ENCODE measurements around the gene WIPF3.

- TF ChIP-seq RXRA (IDR thresholded peaks at IDR 0.05) (no peak), CTCF (IDR thresholded peaks at IDR 0.05; ENCODE audit: low read depth, low read length, missing input control) (no peak), RAD21 (IDR thresholded peaks at IDR 0.05) (no peak), SP1 (IDR thresholded peaks at IDR 0.05) (no peak), TAF1 (conservative IDR thresholded peaks at IDR 0.05) (no peak), REST (IDR thresholded peaks at IDR 0.05) (no peak), ATF3 (IDR thresholded peaks at IDR 0.05) (no peak), JUND (IDR thresholded peaks at IDR 0.05) (no peak), YY1 (IDR thresholded peaks at IDR 0.05) (no peak), ZBTB33 (IDR thresholded peaks at IDR 0.05) (no peak), GABPA (IDR thresholded peaks at IDR 0.05 in 1 of 2, conservative IDR thresholded peaks at IDR 0.05 in 1 of 2) (no peak), MAX (IDR thresholded peaks at IDR 0.05) (no peak)
Observed at GRCh38 chr7:29809533-29810155, 3.3 kb downstream of the WIPF3 start.

All from liver (tissue), 3 donors.